Lower leg skin (tissue), 3 donors: Measurements from ENCODE around the gene ARMC12.

Experiments used
- CTCF ChIP-seq, 3 donors: fragments of 450-650 bp; IDR thresholded peaks; one replicate each; pipeline ENCODE4 v1.5.1; 2016; ENCODE audit warnings: antibody characterized with exemption in 3 of 3, mild to moderate bottlenecking in 3 of 3, moderate library complexity in 2 of 3
- POLR2A ChIP-seq, 2 donors: fragments of 450-650 bp; IDR thresholded peaks; one replicate each; pipeline ENCODE4 v1.6.1; 2016 to 2017; ENCODE audit warnings: antibody characterized with exemption in 2 of 2, mild to moderate bottlenecking in 1 of 2, moderate library complexity in 1 of 2

GRCh38 chr6:35782424-35782823 lies 45.6 kb downstream of the ARMC12 start:
- TF ChIP-seq POLR2A (IDR thresholded peaks at IDR 0.05) (no peak), CTCF (IDR thresholded peaks at IDR 0.05) (no peak)
